Measurements from ENCODE around the gene FSD2.

- TF ChIP-seq CTCF (IDR thresholded peaks at IDR 0.05; ENCODE audit: low read length) (no peak), EZH2 (IDR thresholded peaks at IDR 0.05; ENCODE audit: borderline replicate concordance, low read length) (no peak)
Observed at GRCh38 chr15:82830427-82831173, 24.7 kb upstream of the FSD2 start.
